ENCODE measurements around the gene PTPN13. TPM values are rescaled to one million over a fixed set of nuclear protein-coding genes. Genes with fewer than 3 reads are reported as not detected.

Gene PTPN13
- total RNA-seq, 2 donors from 2014 or later: 130 to 238 TPM

DNA sequence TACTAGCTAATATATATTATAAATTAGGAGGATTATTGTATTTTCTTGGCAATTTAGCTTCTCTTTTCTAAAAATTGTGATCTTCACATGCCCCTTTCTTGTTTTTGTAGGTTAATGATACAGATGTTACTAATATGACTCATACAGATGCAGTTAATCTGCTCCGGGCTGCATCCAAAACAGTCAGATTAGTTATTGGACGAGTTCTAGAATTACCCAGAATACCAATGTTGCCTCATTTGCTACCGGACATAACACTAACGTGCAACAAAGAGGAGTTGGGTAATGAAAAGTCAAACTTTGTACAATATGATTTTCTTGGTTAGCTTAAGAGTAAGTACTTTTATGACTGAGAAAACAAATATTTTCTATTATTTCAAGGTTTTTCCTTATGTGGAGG is 180.9 kb downstream of the PTPN13 start:
- TF ChIP-seq, protein P1, sequence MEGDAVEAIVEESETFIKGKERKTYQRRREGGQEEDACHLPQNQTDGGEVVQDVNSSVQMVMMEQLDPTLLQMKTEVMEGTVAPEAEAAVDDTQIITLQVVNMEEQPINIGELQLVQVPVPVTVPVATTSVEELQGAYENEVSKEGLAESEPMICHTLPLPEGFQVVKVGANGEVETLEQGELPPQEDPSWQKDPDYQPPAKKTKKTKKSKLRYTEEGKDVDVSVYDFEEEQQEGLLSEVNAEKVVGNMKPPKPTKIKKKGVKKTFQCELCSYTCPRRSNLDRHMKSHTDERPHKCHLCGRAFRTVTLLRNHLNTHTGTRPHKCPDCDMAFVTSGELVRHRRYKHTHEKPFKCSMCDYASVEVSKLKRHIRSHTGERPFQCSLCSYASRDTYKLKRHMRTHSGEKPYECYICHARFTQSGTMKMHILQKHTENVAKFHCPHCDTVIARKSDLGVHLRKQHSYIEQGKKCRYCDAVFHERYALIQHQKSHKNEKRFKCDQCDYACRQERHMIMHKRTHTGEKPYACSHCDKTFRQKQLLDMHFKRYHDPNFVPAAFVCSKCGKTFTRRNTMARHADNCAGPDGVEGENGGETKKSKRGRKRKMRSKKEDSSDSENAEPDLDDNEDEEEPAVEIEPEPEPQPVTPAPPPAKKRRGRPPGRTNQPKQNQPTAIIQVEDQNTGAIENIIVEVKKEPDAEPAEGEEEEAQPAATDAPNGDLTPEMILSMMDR (conservative IDR thresholded peaks at IDR 0.05): no peak
- H3K4me1 Mint-ChIP-seq: no peaks in the 10 kb centered on the region
- H3K4me3 Mint-ChIP-seq: no peak overlapping the region
- H3K27ac Mint-ChIP-seq: no peak overlapping the region
- peaks cover 87% of the 10 kb centered on the region for H3K36me3 ChIP-seq (ENCODE audit: control insufficient read depth, insufficient read depth, low read length)
- H3K9ac ChIP-seq (ENCODE audit: extremely low read depth, low read length, poor library complexity, severe bottlenecking): no peak overlapping the region
- H3K4me3 ChIP-seq (ENCODE audit: low read length): no peak overlapping the region
- no peaks in the 10 kb centered on the region for H3K27me3 Mint-ChIP-seq (ENCODE audit: insufficient read depth)
- H3K9me3 ChIP-seq (ENCODE audit: control insufficient read depth, low read length): peaks cover 7% of the 10 kb centered on the region
- no peaks in the 10 kb centered on the region for H3K27me3 ChIP-seq (ENCODE audit: control insufficient read depth, insufficient read depth, low read length, poor library complexity, severe bottlenecking)
- H3K9me3 Mint-ChIP-seq: no peaks in the 10 kb centered on the region
- H3K36me3 Mint-ChIP-seq (ENCODE audit: low read depth): peaks cover 69% of the 10 kb centered on the region
- H3K27ac ChIP-seq (ENCODE audit: low read depth, low read length): no peak overlapping the region
- DNase-seq: no peak
- no peaks in the 10 kb centered on the region for H3K4me1 ChIP-seq (ENCODE audit: control insufficient read depth, insufficient read depth, low read length)
- WGBS, 2 experiments (ENCODE audit: insufficient coverage in 1 of 2, insufficient read length in 1 of 2): 96 to 100% methylated on average over 2 to 4 of the region's 4 CpGs

DNA sequence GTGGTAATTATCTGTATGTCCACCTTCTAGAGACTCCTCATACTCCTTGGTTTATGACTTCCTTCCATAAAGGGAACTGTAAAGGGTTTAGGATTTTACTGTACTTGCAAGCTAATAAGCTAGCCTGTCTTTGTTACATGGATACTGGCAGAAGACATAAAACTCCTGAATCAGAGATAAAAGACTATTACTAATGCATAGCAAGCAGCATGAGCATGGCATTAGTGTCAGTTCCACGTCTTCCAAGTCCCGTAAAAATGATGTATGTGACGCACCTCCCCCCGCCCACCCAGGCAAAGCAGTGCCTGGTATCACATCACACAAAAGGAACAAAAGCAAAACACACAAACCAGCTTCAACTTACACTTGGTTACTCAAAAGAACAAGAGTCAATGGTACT is 184.1 kb downstream of the PTPN13 start:
- Histone ChIP-seq H3K27me3 (ENCODE audit: control insufficient read depth, insufficient read depth, low read length, poor library complexity, severe bottlenecking) (no peaks in the 10 kb centered on the region), H3K4me1 (ENCODE audit: control insufficient read depth, insufficient read depth, low read length) (no peaks in the 10 kb centered on the region), H3K36me3 (ENCODE audit: control insufficient read depth, insufficient read depth, low read length) (peaks cover 86% of the 10 kb centered on the region), H3K9ac (ENCODE audit: extremely low read depth, low read length, poor library complexity, severe bottlenecking) (no peak overlapping the region), H3K9me3 (ENCODE audit: control insufficient read depth, low read length) (peaks cover 7% of the 10 kb centered on the region), H3K27ac (ENCODE audit: low read depth, low read length) (no peak overlapping the region), H3K4me3 (ENCODE audit: low read length) (no peak overlapping the region)
- no peak overlapping the region for H3K4me3 Mint-ChIP-seq
- peaks cover 68% of the 10 kb centered on the region for H3K36me3 Mint-ChIP-seq (ENCODE audit: low read depth)
- no peak for DNase-seq
- WGBS, 2 experiments (ENCODE audit: insufficient coverage in 1 of 2, insufficient read length in 1 of 2): 89% methylated on average over 4 of the region's 4 CpGs; no CpG with 5 or more reads in 1 of the 2 experiments
- H3K27me3 Mint-ChIP-seq (ENCODE audit: insufficient read depth): no peaks in the 10 kb centered on the region
- H3K9me3 Mint-ChIP-seq: no peaks in the 10 kb centered on the region
- TF ChIP-seq, protein P1 (conservative IDR thresholded peaks at IDR 0.05): no peak
- H3K27ac Mint-ChIP-seq: no peak overlapping the region
- H3K4me1 Mint-ChIP-seq: no peaks in the 10 kb centered on the region

DNA sequence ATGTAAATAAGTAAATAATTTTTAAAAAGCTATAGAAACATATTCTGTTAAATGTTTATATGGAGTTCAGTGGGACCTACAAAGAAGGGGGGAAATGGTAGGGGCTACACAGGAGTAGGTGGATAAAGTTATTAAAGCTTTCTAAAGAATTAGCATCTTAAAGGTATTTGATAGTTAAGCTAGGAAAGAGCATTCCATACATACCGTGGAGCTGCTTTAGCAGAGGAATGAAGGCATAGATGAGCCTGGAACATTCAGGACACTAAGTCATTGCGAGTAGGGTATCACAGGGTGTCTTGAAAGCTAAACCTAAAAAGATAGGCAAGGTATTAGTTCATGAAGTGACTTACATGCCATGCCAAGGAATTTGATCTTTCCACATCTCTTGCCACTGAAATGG is 194.7 kb downstream of the PTPN13 start:
- H3K36me3 ChIP-seq (ENCODE audit: control insufficient read depth, insufficient read depth, low read length): peaks cover 91% of the 10 kb centered on the region
- H3K27ac ChIP-seq (ENCODE audit: low read depth, low read length): no peak overlapping the region
- TF ChIP-seq, protein P1 (conservative IDR thresholded peaks at IDR 0.05): no peak
- H3K9me3 ChIP-seq (ENCODE audit: control insufficient read depth, low read length): peaks cover 38% of the 10 kb centered on the region
- Mint-ChIP-seq H3K27me3 (ENCODE audit: insufficient read depth) (peaks cover 4% of the 10 kb centered on the region), H3K4me1 (no peaks in the 10 kb centered on the region), H3K27ac (no peak overlapping the region), H3K36me3 (ENCODE audit: low read depth) (peaks cover 84% of the 10 kb centered on the region), H3K4me3 (no peak overlapping the region), H3K9me3 (peaks cover 43% of the 10 kb centered on the region)
- H3K4me1 ChIP-seq (ENCODE audit: control insufficient read depth, insufficient read depth, low read length): no peaks in the 10 kb centered on the region
- no peak overlapping the region for H3K9ac ChIP-seq (ENCODE audit: extremely low read depth, low read length, poor library complexity, severe bottlenecking)
- H3K27me3 ChIP-seq (ENCODE audit: control insufficient read depth, insufficient read depth, low read length, poor library complexity, severe bottlenecking): no peaks in the 10 kb centered on the region
- DNase-seq: no peak
- no peak overlapping the region for H3K4me3 ChIP-seq (ENCODE audit: low read length)
- WGBS, 2 experiments (ENCODE audit: insufficient coverage in 1 of 2, insufficient read length in 1 of 2): 71 to 86% methylated on average over 2 of the region's 2 CpGs
